Adrenal gland (tissue), 12 donors: ENCODE results near the gene GAS2L1. TPM values are rescaled to one million over a fixed set of nuclear protein-coding genes. Genes with fewer than 3 reads are reported as not detected.
"Not testable (repeated sequence)": the region's sequence is repeated elsewhere in the genome, so short reads cannot be mapped to it uniquely, and the experiment has no call there.

Source experiments
- DNase-seq, 7 donors: peaks; one replicate each; pipeline ENCODE4 v3.0.0-alpha.2; 2019 to 2020
- H3K27ac ChIP-seq, 5 donors: fragments of 200-600 bp; sonication (generic) in 4 of 5; 1 replicate in 3 of 5; 2 replicates in 2 of 5; pipeline versions ENCODE4 v1.5.1 to v1.8.0; 2016 to 2020; ENCODE audit warnings: mild to moderate bottlenecking in 1 of 5
- H3K27me3 ChIP-seq: fragments of 200-600 bp; 2 replicates; pipeline ENCODE4 v1.8.0; 2021
- H3K36me3 ChIP-seq, 2 donors: fragments of 200-600 bp; replicated peaks in 1 of 2; 1 replicate in 1 of 2; 2 replicates in 1 of 2; pipeline versions ENCODE4 v1.5.1 to v1.8.0; 2018 to 2022
- H3K4me1 ChIP-seq, 2 donors: fragments of 200-600 bp; replicated peaks in 1 of 2; 1 replicate in 1 of 2; 2 replicates in 1 of 2; pipeline versions ENCODE4 v1.5.1 to v1.8.0; 2018 to 2021
- H3K4me3 ChIP-seq, 4 donors: fragments of 200-600 bp; sonication (generic) in 3 of 4; one replicate each; pipeline ENCODE4 v1.5.1; 2016 to 2018
- H3K9me3 ChIP-seq, 3 donors: fragments of 200-600 bp; sonication (generic) in 1 of 3; replicated peaks in 1 of 3; 1 replicate in 2 of 3; 2 replicates in 1 of 3; pipeline versions ENCODE4 v1.5.1 to v1.8.0; 2016 to 2021
- CTCF ChIP-seq, 6 experiments: fragments of 450-650 bp in 4 of 6; fragments of 200-600 bp in 2 of 6; sonication (generic) in 1 of 6; IDR thresholded peaks; 1 replicate in 5 of 6; 2 replicates in 1 of 6; pipeline versions ENCODE4 v1.5.1 to v1.8.0; 2016 to 2021; ENCODE audit warnings: antibody characterized with exemption in 6 of 6, mild to moderate bottlenecking in 2 of 6, moderate library complexity in 1 of 6
- POLR2A ChIP-seq, 2 donors: fragments of 450-650 bp; IDR thresholded peaks; one replicate each; pipeline ENCODE4 v1.6.1; 2017; ENCODE audit warnings: antibody characterized with exemption in 2 of 2, mild to moderate bottlenecking in 2 of 2, moderate library complexity in 1 of 2
- WGBS, 4 donors: extraction: QIAGEN DNeasy Blood & Tissue Kit in 2 of 4; methylation state at CpG; one replicate each; pipeline versions ENCODE4 v1.1.5 to v1.1.7; 2013 to 2017; 5-methylcytosine and 5-hydroxymethylcytosine counted together
- intact Hi-C, 2 donors: fragments of 100-400 bp; cut with DNase I; formaldehyde crosslinking; loops; one replicate each; pipeline versions ENCODE4 v1.14.1 to v1.15.0; 2022 to 2023
- polyA plus RNA-seq, 3 donors: library from polyadenylated mRNA; stranded (reverse); fragments of 200-250 nt in 2 of 3; fragments of 350-450 nt in 1 of 3; fragmentation: Illumina TruSeq in 1 of 3; extraction: RNeasy Lipid Tissue Mini Kit (QIAGEN cat#74804) in 1 of 3; gene quantifications; one replicate each; pipeline ENCODE4 v1.2.3, GENCODE V29; 2013 to 2014
- total RNA-seq, 9 donors: library from RNA; depleted of rRNA in 4 of 9; stranded (reverse); fragments of >200 nt in 4 of 9; fragments of 120-200 nt in 1 of 9; fragmentation: NEBNext Ultra II Directional in 1 of 9; extraction: Animal tissue kit (Norgen Biotek cat#: 25700) in 1 of 9; gene quantifications; one replicate each; pipeline versions ENCODE4 v1.1.0 to v1.2.4, GENCODE V29; 2013 to 2023
- donor health status: healthy with polysubstance abuse.
- donor health status: Bipolar disorder and iron deficiency.
- donor health status: DM: yes; HTN: yes; CAD: no.
- donor health status: DM: no; HTN: no; CAD: no.
- donor health status: DM: no; HTN: no; CAD: no.
- donor health status: DM: yes; HTN: yes; CAD: no.

The GAS2L1 gene
- total and polyA plus RNA-seq, 12 donors: 3.6 to 87.3 (median 40.4) TPM

DNA sequence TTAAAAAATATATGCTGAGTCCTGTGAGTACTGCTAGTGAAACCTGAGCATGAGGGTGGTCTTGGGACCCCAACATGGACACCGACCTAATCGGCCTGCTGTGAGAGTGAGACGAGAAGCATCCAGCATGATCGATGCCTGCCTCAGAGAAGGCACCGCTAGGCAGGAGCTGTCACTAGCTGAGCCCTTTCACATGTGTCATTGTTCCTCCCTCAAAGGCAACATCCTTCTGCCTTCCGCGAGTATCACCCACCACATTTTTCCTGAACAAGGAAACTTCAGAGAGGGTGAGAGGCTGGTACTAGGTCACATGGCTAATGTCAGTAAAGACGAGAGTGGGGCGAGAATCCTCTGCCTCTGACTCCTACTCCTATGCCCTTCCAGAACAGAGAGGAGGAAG, 46.3 kb downstream of the GAS2L1 start:
- H3K36me3 ChIP-seq: peaks cover 0 to 98% of the 10 kb centered on the region in 2 donors

GRCh38 chr22:29353286-29353685, 46.8 kb downstream of the GAS2L1 start:
- no peak overlapping the region for H3K27ac ChIP-seq
- peaks cover 0 to 98% of the 10 kb centered on the region in 2 donors for H3K36me3 ChIP-seq
- TF ChIP-seq POLR2A (IDR thresholded peaks at IDR 0.05) (no peak), CTCF (IDR thresholded peaks at IDR 0.05) (no peak)
- WGBS, 4 donors: 82 to 93% (median 90%) methylated on average over 10 to 11 of the region's 11 CpGs
- H3K27me3 ChIP-seq: no peaks in the 10 kb centered on the region
- H3K4me1 ChIP-seq: no peaks in the 10 kb centered on the region
- H3K9me3 ChIP-seq: no peaks in the 10 kb centered on the region
- DNase-seq: no peak
- intact Hi-C loops: loop anchor here in 1 of 2 donors (5.0 kb wide), 1 partner anchor 36 kb away; the partner anchor contains the start of gene RASL10A
- no peak overlapping the region for H3K4me3 ChIP-seq

More for the DNA sequence above, 46.3 kb downstream of the GAS2L1 start:
- H3K4me1 ChIP-seq: no peaks in the 10 kb centered on the region
- intact Hi-C loops: loop anchor here in 1 of 2 donors (5.0 kb wide), 1 partner anchor 35 kb away; the partner anchor contains the start of gene RASL10A
- no peak overlapping the region for H3K27ac ChIP-seq
- H3K9me3 ChIP-seq: no peaks in the 10 kb centered on the region
- H3K27me3 ChIP-seq: no peaks in the 10 kb centered on the region
- no peak overlapping the region for H3K4me3 ChIP-seq
- WGBS, 4 donors: 80 to 86% (median 83%) methylated on average over 9 of the region's 9 CpGs
- TF ChIP-seq CTCF (IDR thresholded peaks at IDR 0.05): no peak
- TF ChIP-seq POLR2A (IDR thresholded peaks at IDR 0.05): no peak
- no peak for DNase-seq

DNA sequence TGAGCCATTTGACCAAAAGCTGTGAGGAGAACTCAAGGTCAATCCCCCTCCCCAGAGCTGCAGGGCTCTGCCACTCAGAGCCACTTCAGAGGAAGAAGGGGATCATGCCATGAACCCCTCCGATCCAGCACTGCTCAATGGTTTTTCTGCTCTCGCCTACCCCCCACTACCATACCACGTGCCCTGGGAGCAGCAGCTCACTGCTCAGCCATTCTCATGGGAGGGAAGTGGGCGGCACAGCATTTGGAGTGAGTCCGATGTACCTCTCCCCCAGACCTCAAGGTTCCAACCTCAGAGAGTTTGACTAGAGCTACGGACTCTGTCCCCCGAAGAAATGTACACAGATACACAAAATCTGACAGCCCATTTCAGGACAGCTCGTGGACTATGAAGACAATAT, 47.4 kb downstream of the GAS2L1 start:
- Histone ChIP-seq H3K4me1 (no peaks in the 10 kb centered on the region), H3K36me3 (peaks cover 0 to 98% of the 10 kb centered on the region in 2 donors), H3K9me3 (no peaks in the 10 kb centered on the region), H3K27me3 (no peaks in the 10 kb centered on the region), H3K4me3 (no peak overlapping the region), H3K27ac (no peak overlapping the region)
- TF ChIP-seq POLR2A (IDR thresholded peaks at IDR 0.05): no peak
- no peak for TF ChIP-seq CTCF (IDR thresholded peaks at IDR 0.05)
- intact Hi-C loops: loop anchor here in 1 of 2 donors (5.0 kb wide), 1 partner anchor 37 kb away; the partner anchor contains the start of gene RASL10A
- DNase-seq: no peak
- WGBS, 4 donors: 88 to 97% (median 92%) methylated on average over 7 to 8 of the region's 8 CpGs

DNA sequence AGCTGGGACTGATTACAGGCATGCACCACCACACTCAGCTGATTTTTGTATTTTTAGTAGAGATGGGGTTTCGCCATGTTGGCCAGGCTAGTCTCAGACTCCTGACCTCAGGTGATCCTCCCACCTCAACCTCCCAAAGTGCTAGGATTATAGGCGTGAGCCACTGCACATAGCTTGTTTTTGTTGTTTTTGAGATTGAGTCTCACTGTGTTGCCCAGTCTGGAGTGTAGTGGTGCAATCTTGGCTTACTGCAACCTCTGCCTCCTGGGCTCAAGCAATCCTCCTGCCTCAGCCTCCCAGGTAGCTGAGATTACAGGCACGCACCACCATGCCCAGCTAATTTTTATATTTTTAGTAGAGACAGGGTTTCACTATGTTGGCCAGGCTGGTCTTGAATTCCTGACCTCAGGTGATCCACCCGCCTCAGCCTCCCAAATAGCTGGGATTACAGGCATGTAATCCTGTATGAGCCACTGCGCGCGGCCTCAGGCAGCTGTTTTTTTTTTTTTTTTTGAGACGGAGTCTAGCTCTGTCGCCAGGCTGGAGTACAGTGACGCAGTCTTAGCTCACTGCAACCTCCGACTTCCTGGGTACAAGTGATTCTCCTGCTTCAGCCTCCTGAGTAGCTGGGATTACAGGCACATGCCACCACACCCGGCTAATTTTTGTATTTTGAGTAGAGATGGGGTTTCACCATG, 50.9 kb downstream of the GAS2L1 start:
- H3K4me1 ChIP-seq, intact Hi-C loops, DNase-seq, H3K27ac ChIP-seq, H3K4me3 ChIP-seq, H3K9me3 ChIP-seq, H3K27me3 ChIP-seq: not testable (repeated sequence)
- 96 to 99% (median 97%) methylated on average over 11 to 12 of the region's 12 CpGs for WGBS, 4 donors
- peaks cover 0 to 73% of the 10 kb centered on the region in 2 donors for H3K36me3 ChIP-seq
